DND-41 (cell line): ENCODE measurements around the gene TIMM50.

Experiments
- ATAC-seq: fragments of 200-7000 bp; cut with Tn5 transposase; 3 replicates; pipeline ENCODE4 v1.9.1; 2021; ENCODE audit warnings: low read depth; ENCODE audit not compliant: insufficient read depth
- DNase-seq: peaks from one replicate; pipeline ENCODE4 v3.0.0-alpha.2; 2020
- H2AFZ ChIP-seq: 2 replicates; pipeline ENCODE4 v1.6.0; 2012; ENCODE audit warnings: low read depth, low read length
- H3K27ac ChIP-seq: 2 replicates; pipeline ENCODE4 v1.5.1; 2012; ENCODE audit warnings: low read length, inconsistent platforms
- H3K27me3 ChIP-seq: fragments of 200-600 bp; sonication (generic); 2 replicates; pipeline ENCODE4 v1.6.0; 2012; ENCODE audit warnings: low read length, mild to moderate bottlenecking, inconsistent platforms; ENCODE audit not compliant: insufficient read depth, poor library complexity
- H3K36me3 ChIP-seq: 2 replicates; pipeline ENCODE4 v1.5.1; 2012; ENCODE audit warnings: low read length, inconsistent platforms; ENCODE audit not compliant: insufficient read depth
- H3K4me1 ChIP-seq: 2 replicates; pipeline ENCODE4 v1.5.1; 2012; ENCODE audit warnings: mild to moderate bottlenecking, low read length; ENCODE audit not compliant: insufficient read depth
- H3K4me2 ChIP-seq: 2 replicates; pipeline ENCODE4 v1.6.0; 2012; ENCODE audit warnings: mild to moderate bottlenecking, moderate library complexity, low read length, inconsistent platforms; ENCODE audit not compliant: insufficient read depth
- H3K4me3 ChIP-seq, 2 experiments: fragments of 200-600 bp in 1 of 2; shearing (Covaris generic) in 1 of 2; 2 replicates each; pipeline ENCODE4 v1.5.1; 2012 to 2016; ENCODE audit warnings: inconsistent platforms in 2 of 2, low read length in 2 of 2, mild to moderate bottlenecking in 2 of 2, low read depth in 1 of 2, moderate library complexity in 1 of 2
- H3K79me2 ChIP-seq: 2 replicates; pipeline ENCODE4 v1.6.0; 2012; ENCODE audit warnings: low read length, inconsistent platforms; ENCODE audit not compliant: insufficient read depth
- H3K9ac ChIP-seq: 2 replicates; pipeline ENCODE4 v1.6.0; 2012; ENCODE audit warnings: low read depth, mild to moderate bottlenecking, inconsistent platforms, low read length, moderate library complexity
- H3K9me3 ChIP-seq: 2 replicates; pipeline ENCODE4 v1.5.1; 2012; ENCODE audit warnings: low read length, moderate library complexity, mild to moderate bottlenecking, inconsistent platforms; ENCODE audit not compliant: insufficient read depth, severe bottlenecking
- H4K20me1 ChIP-seq: 2 replicates; pipeline ENCODE4 v1.6.0; 2012; ENCODE audit warnings: low read length; ENCODE audit not compliant: insufficient read depth
- CTCF ChIP-seq: IDR thresholded peaks from 2 replicates; pipeline ENCODE4 v1.5.1; 2012; ENCODE audit warnings: borderline replicate concordance, low read length, moderate library complexity, mild to moderate bottlenecking; ENCODE audit not compliant: poor library complexity, severe bottlenecking; ENCODE audit errors: extremely low read depth
- EZH2 ChIP-seq: IDR thresholded peaks from 3 replicates; pipeline ENCODE4 v1.6.1; 2012; ENCODE audit warnings: borderline replicate concordance, low read depth, mild to moderate bottlenecking, moderate library complexity, low read length, inconsistent platforms; ENCODE audit not compliant: severe bottlenecking

Gene TIMM50

GRCh38 chr19:39507715-39508364, 27.2 kb downstream of the TIMM50 start:
- Histone ChIP-seq H3K27ac (no peak overlapping the region), H3K9me3 (no peaks in the 10 kb centered on the region), H3K36me3 (no peaks in the 10 kb centered on the region), H3K79me2 (no peaks in the 10 kb centered on the region), H2AFZ (no peak overlapping the region), H3K4me1 (no peaks in the 10 kb centered on the region), H3K4me3 (no peak overlapping the region), H3K4me2 (no peak overlapping the region), H3K9ac (no peak overlapping the region), H3K27me3 (no peaks in the 10 kb centered on the region), H4K20me1 (no peaks in the 10 kb centered on the region)
- no peak for DNase-seq
- no peak for ATAC-seq
- TF ChIP-seq CTCF, result no peak
- no peak for TF ChIP-seq EZH2

- H3K36me3 ChIP-seq, result no peaks in the 10 kb centered on the region
- H3K27ac ChIP-seq, result no peak overlapping the region
- no peak overlapping the region for H2AFZ ChIP-seq
- no peak for ATAC-seq
- no peaks in the 10 kb centered on the region for H3K79me2 ChIP-seq
- no peak overlapping the region for H3K4me2 ChIP-seq
- H4K20me1 ChIP-seq, result no peaks in the 10 kb centered on the region
- no peak overlapping the region for H3K9ac ChIP-seq
- no peak for DNase-seq
- no peaks in the 10 kb centered on the region for H3K27me3 ChIP-seq
- TF ChIP-seq CTCF, result no peak
- TF ChIP-seq EZH2, result no peak
- no peaks in the 10 kb centered on the region for H3K4me1 ChIP-seq
- H3K4me3 ChIP-seq, result no peak overlapping the region
- no peaks in the 10 kb centered on the region for H3K9me3 ChIP-seq
Observed at GRCh38 chr19:39508629-39509028, 28.0 kb downstream of the TIMM50 start.

GRCh38 chr19:39509233-39509632, 28.6 kb downstream of the TIMM50 start:
- Histone ChIP-seq H3K4me3 (no peak overlapping the region), H2AFZ (no peak overlapping the region), H3K27me3 (no peaks in the 10 kb centered on the region), H3K4me2 (no peak overlapping the region), H4K20me1 (no peaks in the 10 kb centered on the region), H3K4me1 (no peaks in the 10 kb centered on the region), H3K36me3 (no peaks in the 10 kb centered on the region), H3K9me3 (no peaks in the 10 kb centered on the region), H3K79me2 (no peaks in the 10 kb centered on the region), H3K9ac (no peak overlapping the region), H3K27ac (no peak overlapping the region)
- TF ChIP-seq CTCF (no peak), EZH2 (no peak)
- DNase-seq (no peak), ATAC-seq (no peak)

- no peak overlapping the region for H2AFZ ChIP-seq
- TF ChIP-seq EZH2, result no peak
- no peak for TF ChIP-seq CTCF
- no peak overlapping the region for H3K27ac ChIP-seq
- H3K4me3 ChIP-seq, result no peak overlapping the region
- H3K4me2 ChIP-seq, result no peak overlapping the region
- H3K9me3 ChIP-seq, result no peaks in the 10 kb centered on the region
- H3K79me2 ChIP-seq, result no peaks in the 10 kb centered on the region
- ATAC-seq, result no peak
- no peaks in the 10 kb centered on the region for H3K27me3 ChIP-seq
- no peaks in the 10 kb centered on the region for H4K20me1 ChIP-seq
- no peaks in the 10 kb centered on the region for H3K4me1 ChIP-seq
- no peak overlapping the region for H3K9ac ChIP-seq
- no peak for DNase-seq
- no peaks in the 10 kb centered on the region for H3K36me3 ChIP-seq
Observed at GRCh38 chr19:39512988-39513387, 32.4 kb downstream of the TIMM50 start.
